ENCODE measurements around the gene EFS. TPM values are rescaled to one million over a fixed set of nuclear protein-coding genes. Genes with fewer than 3 reads are reported as not detected.

Gene EFS
- total and polyA plus RNA-seq, 2 of the 8 experiments (the other 6 are each of a cell fraction or from before 2014, with no cell fraction given), result 27.8 to 28.6 TPM

GRCh38 chr14:23380976-23381375 lies 16.0 kb upstream of the EFS start (continued):
- no peak for TF ChIP-seq CBX8 (IDR thresholded peaks at IDR 0.05; ENCODE audit: borderline replicate concordance, low read depth, low read length)
